CD4-positive, alpha-beta T cell treated with Interleukin-15 for 4 hours (primary cell): ENCODE measurements around the gene CST8.

Experiments
- DNase-seq: peaks from one replicate; pipeline ENCODE4 v3.0.0-alpha.2; 2020; ENCODE audit warnings: low spot score

The CST8 gene

GRCh38 chr20:23476015-23476754 is 14.7 kb upstream of the CST8 start:
- DNase-seq = no peak

- no peak for DNase-seq
Measured at GRCh38 chr20:23477223-23477622, 13.7 kb upstream of the CST8 start.

GRCh38 chr20:23479043-23479442 is 11.9 kb upstream of the CST8 start:
- DNase-seq = no peak

- no peak for DNase-seq
Measured at GRCh38 chr20:23482138-23482537, 8.8 kb upstream of the CST8 start.

GRCh38 chr20:23484081-23484480 is 6.8 kb upstream of the CST8 start:
- no peak for DNase-seq

GRCh38 chr20:23488470-23488869 is 2.4 kb upstream of the CST8 start:
- no peak for DNase-seq

GRCh38 chr20:23488996-23489395 is 1.9 kb upstream of the CST8 start:
- no peak for DNase-seq

- DNase-seq = no peak
Measured at GRCh38 chr20:23492292-23492691, 1.4 kb downstream of the CST8 start.

GRCh38 chr20:23493172-23493772 is 2.4 kb downstream of the CST8 start:
- DNase-seq = no peak

GRCh38 chr20:23497536-23497935 is 6.6 kb downstream of the CST8 start:
- DNase-seq = no peak

- DNase-seq = no peak
Measured at GRCh38 chr20:23501926-23502325, 11.0 kb downstream of the CST8 start.

GRCh38 chr20:23503649-23504048 is 12.7 kb downstream of the CST8 start:
- DNase-seq = no peak

- DNase-seq = no peak
Measured at GRCh38 chr20:23507346-23507745, 16.4 kb downstream of the CST8 start.

- DNase-seq = no peak
Measured at GRCh38 chr20:23508449-23509229, 17.7 kb downstream of the CST8 start.

- DNase-seq = no peak
Measured at GRCh38 chr20:23509247-23509913, 18.5 kb downstream of the CST8 start.

GRCh38 chr20:23510000-23510590 is 19.2 kb downstream of the CST8 start:
- no peak for DNase-seq

- no peak for DNase-seq
Measured at GRCh38 chr20:23513164-23513563, 22.2 kb downstream of the CST8 start.

- DNase-seq = no peak
Measured at GRCh38 chr20:23514848-23515247, 23.9 kb downstream of the CST8 start.

- DNase-seq = no peak
Measured at GRCh38 chr20:23515250-23515939, 24.5 kb downstream of the CST8 start.

GRCh38 chr20:23517719-23518118 is 26.8 kb downstream of the CST8 start:
- no peak for DNase-seq

- no peak for DNase-seq
Measured at GRCh38 chr20:23519556-23519955, 28.6 kb downstream of the CST8 start.

- DNase-seq = no peak
Measured at GRCh38 chr20:23520185-23520584, 29.3 kb downstream of the CST8 start.
